Adrenal gland (tissue), 12 donors: ENCODE results near the gene ASCL2. TPM values are rescaled to one million over a fixed set of nuclear protein-coding genes. Genes with fewer than 3 reads are reported as not detected.

ENCODE experiments used
- DNase-seq, 7 donors: peaks; one replicate each; pipeline ENCODE4 v3.0.0-alpha.2; 2019 to 2020
- H3K27ac ChIP-seq, 5 donors: fragments of 200-600 bp; sonication (generic) in 4 of 5; 1 replicate in 3 of 5; 2 replicates in 2 of 5; pipeline versions ENCODE4 v1.5.1 to v1.8.0; 2016 to 2020; ENCODE audit warnings: mild to moderate bottlenecking in 1 of 5
- H3K27me3 ChIP-seq: fragments of 200-600 bp; 2 replicates; pipeline ENCODE4 v1.8.0; 2021
- H3K36me3 ChIP-seq, 2 donors: fragments of 200-600 bp; replicated peaks in 1 of 2; 1 replicate in 1 of 2; 2 replicates in 1 of 2; pipeline versions ENCODE4 v1.5.1 to v1.8.0; 2018 to 2022
- H3K4me1 ChIP-seq, 2 donors: fragments of 200-600 bp; replicated peaks in 1 of 2; 1 replicate in 1 of 2; 2 replicates in 1 of 2; pipeline versions ENCODE4 v1.5.1 to v1.8.0; 2018 to 2021
- H3K4me3 ChIP-seq, 4 donors: fragments of 200-600 bp; sonication (generic) in 3 of 4; one replicate each; pipeline ENCODE4 v1.5.1; 2016 to 2018
- H3K9me3 ChIP-seq, 3 donors: fragments of 200-600 bp; sonication (generic) in 1 of 3; replicated peaks in 1 of 3; 1 replicate in 2 of 3; 2 replicates in 1 of 3; pipeline versions ENCODE4 v1.5.1 to v1.8.0; 2016 to 2021
- POLR2A ChIP-seq, 2 donors: fragments of 450-650 bp; IDR thresholded peaks; one replicate each; pipeline ENCODE4 v1.6.1; 2017; ENCODE audit warnings: antibody characterized with exemption in 2 of 2, mild to moderate bottlenecking in 2 of 2, moderate library complexity in 1 of 2
- WGBS, 4 donors: extraction: QIAGEN DNeasy Blood & Tissue Kit in 2 of 4; methylation state at CpG; one replicate each; pipeline versions ENCODE4 v1.1.5 to v1.1.7; 2013 to 2017; 5-methylcytosine and 5-hydroxymethylcytosine counted together
- intact Hi-C, 2 donors: fragments of 100-400 bp; cut with DNase I; formaldehyde crosslinking; loops; one replicate each; pipeline versions ENCODE4 v1.14.1 to v1.15.0; 2022 to 2023
- polyA plus RNA-seq, 3 donors: library from polyadenylated mRNA; stranded (reverse); fragments of 200-250 nt in 2 of 3; fragments of 350-450 nt in 1 of 3; fragmentation: Illumina TruSeq in 1 of 3; extraction: RNeasy Lipid Tissue Mini Kit (QIAGEN cat#74804) in 1 of 3; gene quantifications; one replicate each; pipeline ENCODE4 v1.2.3, GENCODE V29; 2013 to 2014
- total RNA-seq, 9 donors: library from RNA; depleted of rRNA in 4 of 9; stranded (reverse); fragments of >200 nt in 4 of 9; fragments of 120-200 nt in 1 of 9; fragmentation: NEBNext Ultra II Directional in 1 of 9; extraction: Animal tissue kit (Norgen Biotek cat#: 25700) in 1 of 9; gene quantifications; one replicate each; pipeline versions ENCODE4 v1.1.0 to v1.2.4, GENCODE V29; 2013 to 2023
- TF ChIP-seq, protein P1 (sequence below), 6 experiments: fragments of 450-650 bp in 4 of 6; fragments of 200-600 bp in 2 of 6; sonication (generic) in 1 of 6; IDR thresholded peaks; 1 replicate in 5 of 6; 2 replicates in 1 of 6; pipeline versions ENCODE4 v1.5.1 to v1.8.0; 2016 to 2021; ENCODE audit warnings: antibody characterized with exemption in 6 of 6, mild to moderate bottlenecking in 2 of 6, moderate library complexity in 1 of 6
- donor health status: healthy with polysubstance abuse.
- donor health status: Bipolar disorder and iron deficiency.
- donor health status: DM: yes; HTN: yes; CAD: no.
- donor health status: DM: no; HTN: no; CAD: no.
- donor health status: DM: no; HTN: no; CAD: no.
- donor health status: DM: yes; HTN: yes; CAD: no.

ASCL2 gene
- total and polyA plus RNA-seq, 12 donors, result 0.11 to 2.2 (median 0.77) TPM; not detected in 2

DNA sequence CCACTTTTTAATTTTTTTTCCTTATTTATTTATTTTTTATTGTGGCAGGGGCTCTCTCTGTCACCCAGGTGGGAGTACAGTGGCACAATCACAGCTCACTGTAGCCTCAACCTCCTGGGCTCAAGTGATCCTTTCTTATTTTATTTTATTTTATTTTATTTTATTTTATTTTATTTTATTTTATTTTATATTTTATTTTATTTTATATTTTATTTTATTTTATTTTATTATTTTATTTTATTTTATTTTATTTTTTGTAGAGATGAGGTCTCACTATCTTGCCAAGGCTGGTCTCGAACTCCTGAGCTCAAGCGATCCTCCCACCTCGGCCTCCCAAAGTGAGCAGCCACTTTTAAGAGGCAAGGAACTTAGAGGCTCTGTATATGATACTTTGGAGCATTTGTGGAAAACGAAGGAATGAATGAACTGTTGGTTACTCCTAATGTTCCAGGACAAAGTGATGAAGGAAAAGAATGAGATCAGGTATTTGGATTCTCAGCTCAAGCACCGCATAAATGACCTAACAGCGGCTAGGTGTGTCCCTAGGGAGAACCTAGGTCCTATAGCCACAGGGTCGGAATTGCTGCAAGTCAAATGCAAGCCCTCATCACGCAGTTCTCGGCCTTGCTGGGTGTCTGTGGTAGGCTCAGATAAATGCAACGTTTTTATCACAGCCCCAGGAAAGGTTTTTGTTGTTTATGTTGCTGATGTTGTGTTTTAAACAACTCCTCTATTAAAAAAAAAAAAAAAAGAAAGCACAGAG is 36.5 kb downstream of the ASCL2 start:
- DNase-seq, result no peak
- no peaks in the 10 kb centered on the region for H3K4me1 ChIP-seq
- H3K36me3 ChIP-seq, result no peaks in the 10 kb centered on the region
- intact Hi-C loops, result no loop called here
- H3K4me3 ChIP-seq, result no peak overlapping the region
- TF ChIP-seq, protein P1, sequence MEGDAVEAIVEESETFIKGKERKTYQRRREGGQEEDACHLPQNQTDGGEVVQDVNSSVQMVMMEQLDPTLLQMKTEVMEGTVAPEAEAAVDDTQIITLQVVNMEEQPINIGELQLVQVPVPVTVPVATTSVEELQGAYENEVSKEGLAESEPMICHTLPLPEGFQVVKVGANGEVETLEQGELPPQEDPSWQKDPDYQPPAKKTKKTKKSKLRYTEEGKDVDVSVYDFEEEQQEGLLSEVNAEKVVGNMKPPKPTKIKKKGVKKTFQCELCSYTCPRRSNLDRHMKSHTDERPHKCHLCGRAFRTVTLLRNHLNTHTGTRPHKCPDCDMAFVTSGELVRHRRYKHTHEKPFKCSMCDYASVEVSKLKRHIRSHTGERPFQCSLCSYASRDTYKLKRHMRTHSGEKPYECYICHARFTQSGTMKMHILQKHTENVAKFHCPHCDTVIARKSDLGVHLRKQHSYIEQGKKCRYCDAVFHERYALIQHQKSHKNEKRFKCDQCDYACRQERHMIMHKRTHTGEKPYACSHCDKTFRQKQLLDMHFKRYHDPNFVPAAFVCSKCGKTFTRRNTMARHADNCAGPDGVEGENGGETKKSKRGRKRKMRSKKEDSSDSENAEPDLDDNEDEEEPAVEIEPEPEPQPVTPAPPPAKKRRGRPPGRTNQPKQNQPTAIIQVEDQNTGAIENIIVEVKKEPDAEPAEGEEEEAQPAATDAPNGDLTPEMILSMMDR (IDR thresholded peaks at IDR 0.05), result no peak
- TF ChIP-seq POLR2A (IDR thresholded peaks at IDR 0.05), result no peak
- whole genome bisulfite sequencing, 4 donors, result 83 to 86% (median 84%) methylated on average over 10 of the region's 10 CpGs
- no peaks in the 10 kb centered on the region for H3K9me3 ChIP-seq
- H3K27ac ChIP-seq, result no peak overlapping the region
- H3K27me3 ChIP-seq, result peaks cover 8% of the 10 kb centered on the region

DNA sequence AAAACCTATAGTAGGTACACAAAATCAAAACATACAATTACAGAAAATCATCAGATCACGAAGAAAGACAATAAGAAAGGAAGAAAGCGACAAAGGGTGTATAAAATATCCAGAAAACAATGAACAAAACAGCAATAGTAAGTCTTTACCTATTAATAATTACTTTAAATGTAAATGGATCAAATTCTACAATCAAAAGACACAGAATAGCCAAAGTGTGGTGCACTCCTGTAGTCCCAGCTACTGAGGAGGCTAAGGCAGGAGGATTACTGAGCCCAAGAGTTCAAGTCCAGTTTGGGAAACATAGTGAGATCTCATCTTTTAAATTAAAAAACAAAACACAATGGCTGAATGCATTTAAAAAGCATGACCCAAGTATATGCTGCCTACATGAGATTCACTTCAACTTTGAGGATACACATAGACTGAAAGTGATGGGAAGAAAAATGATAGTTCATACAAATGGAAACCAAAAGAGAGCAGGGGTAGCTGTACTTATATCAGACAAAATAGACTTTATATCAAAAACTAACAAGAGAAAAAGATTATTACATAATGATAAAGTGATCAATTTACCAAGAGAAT is 40.6 kb downstream of the ASCL2 start:
- no peak overlapping the region for H3K4me3 ChIP-seq
- TF ChIP-seq, protein P1 (IDR thresholded peaks at IDR 0.05), result no peak
- TF ChIP-seq POLR2A (IDR thresholded peaks at IDR 0.05), result no peak
- H3K27ac ChIP-seq, result no peak overlapping the region
- H3K9me3 ChIP-seq, result no peaks in the 10 kb centered on the region
- intact Hi-C loops, result no loop called here
- no peaks in the 10 kb centered on the region for H3K4me1 ChIP-seq
- WGBS, 4 donors, result 73 to 81% (median 79%) methylated on average over 2 of the region's 2 CpGs
- DNase-seq, result no peak
- peaks cover 8% of the 10 kb centered on the region for H3K27me3 ChIP-seq
- H3K36me3 ChIP-seq, result no peaks in the 10 kb centered on the region

DNA sequence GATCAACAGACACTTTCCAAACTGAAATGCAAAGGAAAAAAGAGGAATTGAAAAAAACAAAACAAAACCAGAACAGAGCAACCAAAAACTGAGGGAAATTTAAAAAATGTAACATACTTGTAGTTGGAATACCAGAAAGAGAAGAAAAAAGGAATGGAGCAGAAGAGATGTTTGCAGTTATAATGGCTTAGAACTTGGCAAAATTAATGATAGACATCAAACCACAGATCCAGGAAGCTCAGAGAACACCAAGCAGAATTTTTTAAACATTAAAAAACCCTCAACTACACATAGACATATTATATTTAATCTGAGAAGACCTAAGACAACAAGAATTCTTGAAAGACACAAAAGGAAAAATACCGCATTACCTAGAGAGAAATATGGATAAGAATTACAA is 46.1 kb downstream of the ASCL2 start:
- H3K9me3 ChIP-seq, result peaks cover 0 to 4% (median 0%) of the 10 kb centered on the region in 3 donors
- H3K4me3 ChIP-seq, result no peak overlapping the region
- no peak overlapping the region for H3K27ac ChIP-seq
- H3K4me1 ChIP-seq, result no peaks in the 10 kb centered on the region
- 85 to 100% (median 100%) methylated on average over 1 of the region's 1 CpG for WGBS, 4 donors
- TF ChIP-seq POLR2A (IDR thresholded peaks at IDR 0.05), result no peak
- TF ChIP-seq, protein P1 (IDR thresholded peaks at IDR 0.05), result no peak
- intact Hi-C loops, result no loop called here
- DNase-seq, result no peak
- no peaks in the 10 kb centered on the region for H3K27me3 ChIP-seq
- no peaks in the 10 kb centered on the region for H3K36me3 ChIP-seq

DNA sequence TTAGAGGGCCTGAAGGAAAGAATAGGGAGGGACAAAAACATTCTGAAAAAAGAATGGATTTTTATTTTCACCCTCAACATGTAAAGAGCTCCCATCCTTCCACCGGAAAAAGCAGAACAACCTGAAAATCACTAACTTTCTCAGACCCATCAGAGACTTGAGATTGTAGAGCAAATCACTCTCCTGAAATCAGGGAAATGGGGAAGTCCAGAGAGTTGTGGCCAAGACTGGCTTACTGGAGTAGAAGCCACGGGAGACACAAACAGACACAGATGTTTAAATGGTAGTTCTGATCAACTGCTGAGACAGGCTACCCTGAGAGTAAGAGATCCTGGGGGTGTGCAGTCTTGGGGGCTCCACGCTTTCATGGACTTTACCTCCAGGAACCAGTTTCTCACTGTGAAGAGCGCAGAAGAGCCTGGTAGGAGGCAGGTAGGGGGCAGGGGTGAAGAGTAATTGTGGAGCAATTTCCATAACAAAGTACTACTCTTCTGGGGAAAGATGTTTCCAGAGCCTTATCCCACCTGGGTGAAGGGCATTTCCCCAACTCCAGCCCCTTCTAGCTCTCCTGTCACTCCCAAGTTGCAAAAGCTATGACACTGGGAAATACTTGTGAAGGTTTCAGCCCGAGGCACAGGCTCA is 47.1 kb downstream of the ASCL2 start:
- WGBS, 4 donors, result 60 to 68% (median 62%) methylated on average over 5 of the region's 5 CpGs
- no peaks in the 10 kb centered on the region for H3K36me3 ChIP-seq
- no peaks in the 10 kb centered on the region for H3K4me1 ChIP-seq
- no peaks in the 10 kb centered on the region for H3K27me3 ChIP-seq
- no peak overlapping the region for H3K4me3 ChIP-seq
- TF ChIP-seq, protein P1 (IDR thresholded peaks at IDR 0.05), result no peak
- TF ChIP-seq POLR2A (IDR thresholded peaks at IDR 0.05), result no peak
- H3K27ac ChIP-seq, result no peak overlapping the region
- intact Hi-C loops, result no loop called here
- DNase-seq, result no peak
- H3K9me3 ChIP-seq, result peaks cover 0 to 4% (median 0%) of the 10 kb centered on the region in 3 donors
